AG04449 (cell line): ENCODE results near the gene RNF169.
"Not testable (repeated sequence)": the region's sequence is repeated elsewhere in the genome, so short reads cannot be mapped to it uniquely, and the experiment has no call there.

Experiments
- CTCF ChIA-PET: fragments of 350-600 bp; formaldehyde crosslinking; extraction: SDS; loops from one replicate; lab custom pipeline; 2021; ENCODE audit warnings: antibody characterized with exemption; lab: Yijun Ruan, JAX
- POLR2A ChIA-PET: fragments of 400-600, 350-600 bp; formaldehyde crosslinking; extraction: SDS; loops from one replicate; lab custom pipeline; 2020; ENCODE audit warnings: antibody characterized with exemption, inconsistent platforms; lab: Yijun Ruan, JAX
- DNase-seq: peaks from one replicate; pipeline ENCODE4 v3.0.0-alpha.2; 2010; ENCODE audit warnings: low read depth, low spot score
- H3K4me3 ChIP-seq: 2 replicates; pipeline ENCODE4 v1.5.1; 2011; ENCODE audit warnings: low read depth, mild to moderate bottlenecking, control low read depth, low read length
- CTCF ChIP-seq: IDR thresholded peaks from one replicate; pipeline ENCODE4 v1.5.1; 2011; ENCODE audit warnings: mild to moderate bottlenecking, moderate library complexity, low read length, control low read depth, inconsistent platforms; ENCODE audit not compliant: insufficient read depth; ENCODE audit errors: missing control alignments

The RNF169 gene

GRCh38 chr11:74744277-74744676 is 4.4 kb upstream of the RNF169 start:
- CTCF ChIA-PET, result interaction anchor here (0.9 to 3.3 kb wide), 7 partner anchors 10 to 186 kb away, joined by 3 to 19 read pairs (median 5); no protein-coding TSS in a partner anchor
- no peak for TF ChIP-seq CTCF
- no peak for DNase-seq

GRCh38 chr11:74746868-74747267 is 1.8 kb upstream of the RNF169 start:
- no peak for TF ChIP-seq CTCF
- CTCF ChIA-PET, result interaction anchor here (1.2 to 3.6 kb wide), 4 partner anchors 7 to 45 kb away, joined by 3 to 37 read pairs (median 4); no protein-coding TSS in a partner anchor

More at GRCh38 chr11:74744277-74744676, 4.4 kb upstream of the RNF169 start:
- POLR2A ChIA-PET, result no interaction called here
- no peak overlapping the region for H3K4me3 ChIP-seq

GRCh38 chr11:74749127-74749964 is 697 bp downstream of the RNF169 start:
- ChIA-PET CTCF (interaction anchor here (1.0 to 3.6 kb wide), 4 partner anchors 10 to 120 kb away, joined by 3 to 37 read pairs (median 6); no protein-coding TSS in a partner anchor), POLR2A (no interaction called here)
- H3K4me3 ChIP-seq, result peak overlapping the region; percentile 73
- DNase-seq, result no peak
- no peak for TF ChIP-seq CTCF

More at GRCh38 chr11:74746868-74747267, 1.8 kb upstream of the RNF169 start:
- DNase-seq, result no peak
- POLR2A ChIA-PET, result no interaction called here
- no peak overlapping the region for H3K4me3 ChIP-seq

GRCh38 chr11:74749965-74750296 is 1.3 kb downstream of the RNF169 start:
- ChIA-PET POLR2A (interaction anchor here (0.7 kb wide), 1 partner anchor 181 kb away, joined by 4 read pairs; no protein-coding TSS in a partner anchor), CTCF (interaction anchor here (1.0 to 3.6 kb wide), 4 partner anchors 11 to 119 kb away, joined by 3 to 37 read pairs (median 6); no protein-coding TSS in a partner anchor)
- peak overlapping the region; percentile 73 for H3K4me3 ChIP-seq
- no peak for DNase-seq
- no peak for TF ChIP-seq CTCF

- H3K4me3 ChIP-seq, DNase-seq: not testable (repeated sequence)
- ChIA-PET CTCF (interaction anchor here (0.7 to 3.6 kb wide), 4 partner anchors 11 to 393 kb away, joined by 3 to 37 read pairs (median 4); no protein-coding TSS in a partner anchor), POLR2A (interaction anchor here (0.7 kb wide), 1 partner anchor 180 kb away, joined by 4 read pairs; no protein-coding TSS in a partner anchor)
These were observed 1.9 kb downstream of the RNF169 start for GRCh38 chr11:74750598-74750997.

- POLR2A ChIA-PET, result no interaction called here
- H3K4me3 ChIP-seq, result no peak overlapping the region
- no peak for TF ChIP-seq CTCF
- CTCF ChIA-PET, result interaction anchor here (0.7 to 1.3 kb wide), 4 partner anchors 10 to 392 kb away, joined by 3 to 6 read pairs (median 4); no protein-coding TSS in a partner anchor
- no peak for DNase-seq
These were observed 2.7 kb downstream of the RNF169 start for GRCh38 chr11:74751303-74751702.
